GM19455 (cell line): ENCODE measurements around the gene A2M.

ENCODE experiments used
- ATAC-seq: cut with Tn5 transposase; IDR thresholded peaks from one replicate; pipeline ENCODE4 v1.9.1; 2021; ENCODE audit not compliant: unreplicated experiment

A2M gene

DNA sequence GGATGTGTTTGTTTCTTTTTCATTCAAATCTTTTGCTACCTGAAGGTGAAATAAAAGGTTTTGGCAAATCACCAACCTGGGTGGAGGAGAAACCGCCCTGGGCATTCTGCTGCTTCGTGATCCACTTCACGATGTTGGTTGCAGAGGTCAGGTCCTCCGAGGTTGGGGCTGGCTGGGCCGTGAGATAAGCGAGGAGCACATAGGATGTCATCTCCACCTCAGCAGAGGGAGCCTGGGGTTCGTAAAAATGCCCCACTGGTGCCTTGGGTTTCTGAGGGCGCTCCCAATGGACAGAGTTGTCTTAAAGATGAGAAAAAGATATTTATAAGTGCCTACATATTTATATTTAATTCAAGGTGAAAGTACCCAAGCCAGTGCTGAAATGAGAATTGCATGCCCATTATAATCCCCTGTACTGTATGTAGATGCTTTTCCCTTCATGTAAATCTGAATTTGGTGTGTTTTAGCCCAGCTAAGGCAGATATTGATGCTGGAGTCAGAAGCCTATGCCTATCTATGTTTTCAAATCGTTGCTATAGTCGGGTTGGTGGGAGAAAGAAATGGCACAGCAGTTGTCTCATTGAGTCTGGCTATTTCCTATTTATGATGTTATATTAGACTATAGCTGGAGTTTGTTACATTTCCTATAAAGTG lies 41.1 kb downstream of the A2M start:
- no peak for ATAC-seq

DNA sequence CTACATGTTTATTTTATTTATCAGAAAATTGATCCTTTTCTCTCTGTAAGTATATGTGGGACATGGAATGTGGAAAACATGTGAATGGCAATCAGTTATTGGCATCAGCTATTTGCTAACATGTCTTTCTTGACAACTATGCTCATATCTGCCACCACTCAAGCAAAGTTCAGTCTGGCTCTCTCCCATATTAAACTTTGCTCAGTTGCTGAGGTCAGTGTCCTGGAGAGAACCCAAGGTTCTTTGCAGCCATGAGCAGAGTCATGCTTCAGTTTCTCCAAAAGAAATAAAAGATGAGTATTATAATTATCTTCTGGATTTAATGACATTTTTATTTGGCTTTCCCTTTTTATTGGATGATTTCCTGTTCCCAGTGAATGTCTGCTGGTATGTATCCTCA lies 42.6 kb downstream of the A2M start:
- no peak for ATAC-seq

DNA sequence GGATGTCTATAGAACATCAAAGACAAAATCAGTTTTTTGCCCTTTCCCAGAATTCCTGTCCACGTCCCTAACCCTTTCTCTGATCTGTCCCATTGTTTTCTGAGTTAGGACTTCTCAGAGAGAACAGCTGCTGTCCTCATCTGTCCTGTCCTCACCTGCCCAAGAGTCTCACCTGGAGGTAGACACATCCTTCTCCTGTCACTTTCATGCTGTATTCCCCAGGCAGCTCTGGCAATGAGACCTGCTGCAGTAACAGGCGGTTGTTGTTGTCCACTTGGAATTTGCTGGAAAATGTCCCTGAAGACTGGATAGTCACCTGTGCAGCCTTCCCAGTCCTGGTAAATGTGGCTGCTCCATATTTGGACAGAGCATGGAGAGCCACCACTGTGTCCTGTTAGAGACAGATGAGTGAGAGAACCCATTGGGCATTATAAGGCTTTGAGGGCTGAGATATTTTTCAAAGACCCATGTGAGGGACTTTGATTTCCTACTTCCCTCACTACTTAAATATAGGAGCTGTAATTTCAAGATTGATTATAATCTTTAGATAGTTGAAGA lies 43.2 kb downstream of the A2M start:
- ATAC-seq, result no peak

DNA sequence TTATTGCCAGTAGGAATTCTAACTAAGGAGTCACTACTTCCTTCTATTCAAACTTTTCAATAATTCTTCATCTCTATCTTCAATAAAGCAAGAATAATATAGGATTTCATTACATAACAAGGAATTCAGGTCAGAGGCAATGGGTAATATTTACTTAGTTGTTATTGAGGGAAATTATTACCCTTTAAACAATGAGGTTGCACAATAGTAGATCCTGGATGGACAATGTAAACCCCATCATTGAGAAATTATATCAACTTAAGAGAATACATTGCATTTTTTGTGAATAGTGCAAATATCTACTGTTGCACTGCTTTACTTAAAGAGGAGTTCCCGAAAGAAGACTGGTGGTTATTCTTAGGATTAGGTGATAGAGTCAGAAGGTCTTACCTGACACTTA lies 43.8 kb downstream of the A2M start:
- ATAC-seq, result no peak

DNA sequence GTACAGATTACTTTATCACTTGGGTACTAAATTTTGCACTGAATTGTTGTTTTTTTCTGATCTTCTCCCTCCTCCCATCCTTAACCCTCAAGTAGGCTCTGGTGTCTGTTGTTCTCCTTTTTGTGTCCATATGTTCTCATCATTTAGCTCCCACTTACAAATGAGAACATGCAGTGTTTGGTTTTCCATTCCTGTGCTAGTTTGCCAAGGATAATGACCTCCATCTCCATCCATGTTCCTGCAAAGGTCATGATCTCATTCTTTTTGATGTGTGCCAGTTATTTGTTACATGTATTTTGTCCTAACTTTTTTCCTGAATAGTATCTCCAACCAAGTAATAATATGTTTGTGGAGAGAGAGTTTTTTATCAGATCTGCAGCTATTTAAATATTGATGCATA lies 44.2 kb downstream of the A2M start:
- ATAC-seq, result no peak

DNA sequence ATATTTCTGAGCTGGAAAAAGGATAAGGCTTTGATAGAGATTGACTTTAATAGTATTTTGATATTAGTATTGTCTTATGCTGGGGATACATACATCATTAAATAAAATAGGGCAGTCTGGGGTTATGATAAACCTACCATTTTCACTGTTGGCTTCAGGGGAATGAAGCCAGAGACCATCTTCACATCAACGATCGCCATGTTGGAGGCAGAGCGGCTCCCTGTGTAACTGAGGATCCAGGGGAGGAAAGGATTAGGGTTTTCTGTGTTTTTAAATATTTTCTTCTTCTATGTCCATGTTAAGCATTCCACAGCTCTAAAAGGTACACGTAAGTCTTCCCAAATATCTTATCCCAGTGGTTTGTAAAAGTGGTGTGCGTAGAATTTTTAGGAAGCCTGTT lies 45.4 kb downstream of the A2M start:
- ATAC-seq, result no peak

DNA sequence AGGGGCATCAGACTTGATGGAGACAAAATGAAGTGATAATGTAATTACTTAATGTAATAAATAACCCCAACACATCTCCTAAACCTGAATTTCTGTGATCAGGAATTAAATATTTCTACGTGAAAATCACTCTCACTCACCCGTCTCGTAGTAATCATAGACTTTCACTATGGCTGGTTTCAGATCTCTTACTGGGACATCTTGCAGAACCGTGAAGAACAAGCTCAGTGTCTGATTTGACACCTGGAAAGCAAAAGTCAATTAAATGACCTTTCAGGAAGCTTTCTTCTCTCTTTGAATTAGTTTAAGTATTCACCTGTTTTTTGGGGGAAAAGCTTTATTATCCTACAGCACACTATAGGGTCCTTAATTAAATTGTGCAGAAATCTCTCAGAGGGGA lies 47.1 kb downstream of the A2M start:
- ATAC-seq, result no peak

DNA sequence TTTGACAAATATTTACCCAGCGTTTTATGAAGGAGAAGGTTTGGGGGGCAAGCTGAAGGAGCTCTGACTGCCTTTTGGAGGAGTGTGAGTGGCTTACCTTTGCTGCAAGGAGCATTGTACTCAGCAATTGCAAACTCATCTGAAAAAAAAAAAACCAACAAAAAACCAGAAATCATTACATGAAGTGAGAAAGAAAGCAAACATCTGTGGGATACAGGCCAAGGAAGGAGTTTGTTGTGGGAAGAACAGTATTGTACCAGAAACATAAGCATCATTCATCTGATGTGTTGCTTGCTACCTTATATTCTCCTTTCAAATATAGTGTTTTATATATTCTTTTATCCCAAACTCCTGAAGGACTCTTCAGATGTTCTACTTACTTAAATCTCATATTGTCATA lies 47.6 kb downstream of the A2M start:
- ATAC-seq, result no peak

DNA sequence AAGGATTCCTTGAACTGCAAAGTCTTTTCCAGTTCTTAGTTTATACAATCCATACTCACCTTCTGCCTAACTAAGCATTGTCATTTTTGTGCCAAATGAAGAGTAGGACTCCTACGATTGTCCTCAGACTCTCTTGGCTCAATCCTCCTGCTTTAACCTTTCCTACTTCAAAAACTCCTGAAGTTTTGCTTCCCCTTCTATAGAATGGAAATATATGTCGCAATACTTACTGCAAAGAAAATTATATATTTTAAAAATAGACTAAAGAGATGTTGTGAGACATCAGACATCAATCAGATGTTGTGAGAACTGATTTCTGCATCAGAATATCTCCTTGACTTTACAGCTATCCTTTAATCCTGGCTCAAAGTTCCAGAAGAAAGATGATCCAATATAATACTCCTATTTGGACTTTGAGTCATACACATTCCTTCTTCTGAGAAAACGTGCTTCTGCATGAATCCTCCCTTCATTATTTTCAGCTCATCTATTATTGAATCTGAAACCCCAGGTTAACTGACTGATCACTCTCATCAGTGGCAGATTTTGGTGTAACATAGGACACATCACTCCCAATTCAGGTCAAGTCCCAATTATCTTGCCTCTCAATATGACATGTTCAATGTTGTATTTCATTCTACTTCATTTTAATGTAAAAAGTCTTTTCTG lies 48.8 kb downstream of the A2M start:
- no peak for ATAC-seq

DNA sequence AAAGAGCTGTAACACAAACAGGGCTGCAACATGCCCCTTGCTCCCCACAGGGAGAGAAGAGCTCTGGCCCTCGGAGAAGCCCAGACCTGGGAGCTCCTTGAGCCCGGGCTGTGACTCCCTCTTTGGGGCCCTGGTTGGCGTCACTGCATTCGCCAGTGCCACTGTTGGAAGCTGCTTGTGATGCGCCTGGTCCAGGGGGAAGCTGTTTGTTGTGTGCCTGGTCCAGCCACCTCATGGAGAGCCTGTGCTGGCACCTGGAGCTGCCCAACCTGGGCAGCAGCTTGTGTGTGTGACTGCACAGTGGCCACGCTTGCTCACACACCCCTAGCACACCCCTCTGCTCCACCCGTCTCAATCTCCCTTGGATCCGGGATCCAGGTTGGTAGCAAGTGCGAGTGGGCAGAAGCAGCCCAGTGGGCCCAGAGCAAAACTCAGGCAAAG lies 49.5 kb downstream of the A2M start:
- no peak for ATAC-seq

DNA sequence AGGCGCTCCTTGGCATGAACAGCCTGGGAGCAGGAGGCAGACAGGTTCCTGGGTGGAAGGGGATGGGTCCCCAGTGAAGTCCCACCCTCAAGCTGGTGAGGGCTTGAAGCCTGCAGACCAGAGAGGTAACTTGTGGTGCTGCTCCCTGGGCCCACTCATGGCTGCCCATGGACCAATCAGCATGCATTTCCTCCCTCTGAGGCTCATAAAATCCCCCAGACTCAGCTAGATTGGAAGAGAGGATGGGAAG lies 50.2 kb downstream of the A2M start:
- ATAC-seq, result no peak

DNA sequence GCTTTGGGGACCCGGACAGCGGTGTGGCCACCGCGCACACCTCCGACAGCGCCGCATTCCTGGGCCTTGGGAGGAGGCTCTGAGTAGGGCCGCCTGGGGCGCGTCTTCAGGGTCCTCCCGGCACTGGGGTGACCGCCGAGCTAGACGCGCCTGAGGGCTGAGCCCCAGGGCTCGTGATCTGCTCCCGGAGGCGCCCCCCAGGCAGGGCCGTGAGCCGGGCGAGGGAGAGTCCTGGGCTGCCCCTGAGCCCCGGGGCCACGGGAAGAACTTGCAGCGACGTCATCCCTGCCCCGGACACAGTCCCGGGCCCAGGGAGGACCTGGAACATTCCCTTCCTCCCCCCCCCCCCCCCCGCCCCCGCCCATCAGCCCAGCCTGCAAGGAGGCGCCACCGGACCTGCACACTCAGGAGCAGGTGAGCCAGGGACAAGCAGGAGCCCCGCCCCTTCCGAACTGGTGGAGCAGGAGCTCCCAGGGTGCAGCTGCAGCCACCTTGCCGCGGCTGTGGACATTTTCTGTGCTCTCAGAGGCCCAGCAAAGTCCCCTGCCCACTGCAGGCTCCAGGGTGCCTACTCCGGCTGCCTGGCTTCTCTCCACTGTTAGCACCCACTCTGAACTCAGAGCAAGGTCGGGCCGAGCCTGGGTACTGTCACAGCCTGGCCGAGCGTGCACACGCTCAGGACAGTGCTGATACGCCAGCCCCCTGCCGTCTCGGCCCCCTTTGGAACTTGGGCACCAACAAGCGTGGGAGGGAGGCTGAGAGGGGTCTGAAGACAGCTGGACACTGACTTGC lies 50.7 kb downstream of the A2M start:
- no peak for ATAC-seq

DNA sequence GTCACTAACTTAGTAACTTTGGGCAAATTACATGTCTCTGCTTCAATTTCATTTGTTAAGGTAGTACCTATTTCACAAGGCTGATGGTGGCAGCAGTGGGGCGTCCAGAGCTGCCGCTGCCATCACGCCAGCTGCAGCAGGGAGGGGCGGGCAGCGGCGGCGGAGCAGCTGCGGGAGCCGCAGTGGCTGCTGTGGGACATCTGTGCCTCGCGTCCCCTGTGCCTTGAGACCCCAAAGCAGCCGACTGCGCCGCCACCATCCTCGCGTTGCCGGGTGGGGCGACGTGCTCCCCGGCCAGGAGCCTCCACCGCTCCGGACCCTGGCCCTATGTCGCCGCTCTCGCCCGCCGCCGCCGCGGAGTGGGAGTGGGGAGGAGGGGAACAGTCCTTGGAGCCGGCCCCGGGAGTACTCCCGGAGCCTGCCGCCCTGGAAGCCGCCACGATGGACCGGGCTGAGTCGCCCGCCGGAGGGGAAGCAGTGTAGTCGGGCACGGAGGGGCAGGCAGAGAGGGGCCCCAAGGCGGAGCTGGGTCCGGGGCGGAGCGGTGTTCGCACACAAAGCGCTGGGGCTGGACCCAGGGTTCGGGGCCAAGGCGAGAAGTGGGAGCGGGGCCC lies 51.4 kb downstream of the A2M start:
- ATAC-seq, result no peak

DNA sequence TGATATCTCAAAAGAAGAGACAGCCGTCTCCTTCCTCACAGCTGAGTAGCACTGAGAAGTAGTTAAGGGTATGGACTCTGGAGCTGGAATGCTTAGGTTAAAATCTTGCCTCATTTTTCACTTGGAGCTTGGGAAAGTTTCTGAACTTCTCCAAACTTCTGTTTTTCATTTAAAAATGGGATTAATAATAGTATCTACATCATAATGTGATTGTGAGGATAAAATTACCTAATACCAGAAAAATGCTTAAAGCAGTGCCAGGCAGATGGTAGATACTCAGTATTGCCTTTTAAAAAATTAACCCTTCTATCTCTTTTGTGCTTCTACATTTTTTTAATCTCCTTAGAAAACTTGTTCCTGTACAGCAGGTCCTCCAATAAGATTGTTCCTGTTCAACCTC lies 63.1 kb downstream of the A2M start:
- no peak for ATAC-seq

DNA sequence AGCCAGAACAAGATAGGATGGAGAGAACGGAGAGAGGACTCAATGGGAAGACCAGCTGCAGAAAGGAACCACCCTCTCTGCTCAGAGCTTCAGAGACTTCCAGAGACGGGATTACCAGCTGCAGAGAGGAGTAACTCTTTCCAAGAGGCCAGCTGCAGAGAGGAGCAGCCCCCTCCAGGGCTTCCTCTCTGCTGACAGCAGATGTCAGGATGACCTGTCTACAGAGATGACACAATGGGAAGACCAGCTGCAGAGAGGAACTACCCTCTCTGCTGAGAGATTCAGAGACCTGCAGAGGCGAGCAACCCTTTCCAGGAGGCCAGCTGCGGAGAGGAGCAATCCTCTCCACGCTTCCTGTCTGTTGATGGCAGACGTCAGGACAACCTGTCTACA lies 64.6 kb downstream of the A2M start:
- ATAC-seq, result no peak

DNA sequence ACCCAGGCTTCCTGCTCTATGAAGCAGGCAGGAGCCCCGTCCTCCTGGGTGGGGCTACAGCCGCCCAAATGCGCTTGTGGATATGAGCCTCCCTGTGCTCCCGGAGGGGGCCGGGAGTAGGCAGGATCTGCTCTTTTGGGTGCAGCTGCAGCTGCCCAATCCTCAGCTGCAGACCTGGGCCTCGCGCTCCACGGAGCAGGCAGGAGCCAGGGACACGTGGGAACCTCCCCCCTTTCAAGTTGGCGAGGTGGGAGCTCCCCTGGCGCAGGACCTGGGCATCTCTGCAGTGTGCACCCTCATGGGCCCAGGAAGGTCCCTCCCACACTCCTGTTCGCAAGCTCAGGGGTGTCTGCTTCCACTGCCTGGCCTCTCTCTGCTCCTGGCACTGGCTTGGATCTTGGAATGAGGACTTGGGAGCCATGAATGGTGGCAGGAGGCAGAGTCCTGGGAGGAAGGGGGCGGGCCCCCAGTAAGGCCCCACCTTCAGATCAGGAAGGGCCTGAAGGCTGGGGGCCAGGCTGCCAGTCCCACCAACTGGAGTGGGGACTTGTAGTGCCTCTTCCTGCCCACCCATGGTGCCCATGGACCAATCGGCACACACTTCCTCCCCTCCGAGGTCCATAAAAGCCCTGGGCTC lies 65.1 kb downstream of the A2M start:
- ATAC-seq, result no peak

DNA sequence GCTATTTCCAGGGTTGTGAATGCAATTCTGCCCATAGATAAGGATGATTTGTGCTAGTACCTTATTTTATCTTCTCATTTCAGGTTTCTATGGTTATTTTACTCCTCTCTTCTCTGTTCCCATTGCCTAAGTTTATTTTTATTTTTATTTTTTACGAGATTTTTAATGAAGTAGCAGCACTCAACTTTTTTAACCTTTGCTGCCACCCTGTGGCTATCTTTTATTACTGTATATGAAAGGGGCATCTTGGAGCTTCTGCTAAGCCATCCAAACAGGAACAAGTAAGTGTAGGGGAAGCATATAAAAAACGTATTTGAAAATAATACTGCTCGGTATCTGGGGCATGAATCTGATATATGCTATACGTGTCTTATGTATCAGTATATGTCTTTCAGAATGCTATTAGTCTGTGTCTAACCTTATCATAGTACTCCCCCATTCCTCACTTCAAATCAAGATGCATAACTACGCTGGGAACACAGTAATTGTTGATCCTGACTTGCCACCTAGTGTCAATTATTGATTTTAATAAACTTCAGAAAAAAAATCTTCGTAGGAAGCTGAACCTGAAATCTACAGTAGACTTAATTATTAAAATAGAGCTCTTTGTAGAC lies 66.1 kb downstream of the A2M start:
- no peak for ATAC-seq

DNA sequence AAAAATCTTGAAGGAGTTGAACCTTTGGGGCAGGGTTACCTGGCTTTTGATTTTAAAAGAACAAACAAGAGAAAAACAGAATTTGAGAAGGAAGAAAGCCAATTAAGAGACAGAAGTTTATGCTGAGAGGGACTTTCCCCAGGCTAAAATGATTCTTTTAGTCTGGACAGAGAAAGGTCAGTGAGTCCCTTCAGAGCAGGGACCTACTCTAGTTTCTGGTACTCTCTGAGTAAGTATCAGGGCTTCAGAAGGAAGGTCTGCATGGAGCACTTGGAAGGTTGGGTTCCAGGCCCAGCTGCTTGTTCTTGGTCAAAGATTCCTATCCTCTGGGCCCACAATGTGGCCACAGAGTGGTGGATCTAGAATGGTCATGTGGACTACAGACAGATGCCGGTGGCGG lies 66.8 kb downstream of the A2M start:
- ATAC-seq, result no peak

DNA sequence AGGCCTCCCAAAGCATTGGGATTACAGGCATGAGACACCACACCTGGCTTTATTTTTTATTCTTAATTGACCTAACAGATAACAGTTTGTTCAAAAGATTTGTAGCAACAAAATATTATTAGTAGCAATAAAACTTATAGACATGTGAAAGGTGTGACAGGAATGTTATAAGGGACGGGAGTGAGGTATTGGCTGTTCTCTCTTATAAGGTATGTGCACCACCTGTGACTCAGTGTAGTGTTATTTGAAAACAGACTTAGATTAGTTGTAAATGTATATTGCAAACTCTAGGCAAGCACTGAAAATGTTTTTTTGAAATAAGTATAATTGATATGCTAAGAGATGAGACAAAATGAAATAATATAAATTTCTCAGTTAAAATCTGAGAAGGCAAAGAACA lies 68.6 kb downstream of the A2M start:
- ATAC-seq, result no peak

DNA sequence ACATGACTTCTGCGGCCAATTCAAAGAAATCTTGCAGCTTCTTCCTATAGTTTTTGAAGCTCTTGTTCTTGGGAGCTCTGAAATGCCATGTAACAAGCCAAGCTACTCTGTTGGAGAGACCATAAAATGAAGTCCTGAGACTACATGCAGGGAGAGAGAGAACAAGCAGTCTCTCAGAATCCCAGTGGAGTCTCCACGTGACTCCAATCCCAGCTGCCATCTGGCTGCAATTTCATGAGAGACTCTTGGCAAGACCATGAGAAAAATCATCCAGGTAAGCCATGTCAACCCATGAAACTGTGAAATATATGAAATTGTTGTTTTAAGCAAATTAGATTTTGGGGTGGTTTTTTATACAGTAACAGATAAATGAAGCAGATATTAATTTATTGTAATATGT lies 72.0 kb downstream of the A2M start:
- ATAC-seq, result no peak

DNA sequence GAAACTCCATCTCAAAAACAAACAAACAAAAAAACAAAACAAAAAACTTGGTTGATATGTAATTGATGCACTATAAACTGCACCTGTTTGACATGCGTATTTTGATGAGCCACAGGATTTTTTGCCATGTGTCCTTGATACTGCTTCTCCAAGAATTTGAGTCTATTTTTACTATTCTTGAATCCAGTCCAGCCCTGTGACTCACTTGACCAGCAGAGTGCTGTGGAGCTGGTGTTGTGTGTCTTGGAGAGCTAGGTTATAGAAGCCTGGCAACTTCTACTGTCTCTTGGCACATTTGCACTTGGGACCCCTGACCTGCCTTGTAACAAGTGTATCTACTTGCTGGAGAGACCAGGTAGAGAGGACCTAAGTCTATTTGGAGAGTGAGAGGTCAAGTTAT lies 74.4 kb downstream of the A2M start:
- no peak for ATAC-seq
